Putamen (tissue), 1 donor: ENCODE results near the gene VDR.

Experiments
- DNase-seq: peaks from one replicate; pipeline ENCODE4 v3.0.0-alpha.2; 2016; ENCODE audit warnings: low spot score

The VDR gene

GRCh38 chr12:47894068-47894467 lies 10.7 kb downstream of the VDR start:
- no peak for DNase-seq

GRCh38 chr12:47892819-47893218 lies 12.0 kb downstream of the VDR start:
- no peak for DNase-seq

GRCh38 chr12:47891356-47891755 lies 13.4 kb downstream of the VDR start:
- no peak for DNase-seq

GRCh38 chr12:47889040-47889439 lies 15.8 kb downstream of the VDR start:
- DNase-seq = no peak

- no peak for DNase-seq
These were observed 16.5 kb downstream of the VDR start for GRCh38 chr12:47888153-47888819.

GRCh38 chr12:47887529-47887928 lies 17.3 kb downstream of the VDR start:
- no peak for DNase-seq

- no peak for DNase-seq
These were observed 18.1 kb downstream of the VDR start for GRCh38 chr12:47886510-47887240.

GRCh38 chr12:47885566-47885965 lies 19.2 kb downstream of the VDR start:
- DNase-seq = no peak

GRCh38 chr12:47885012-47885501 lies 19.7 kb downstream of the VDR start:
- no peak for DNase-seq

GRCh38 chr12:47884501-47884900 lies 20.3 kb downstream of the VDR start:
- no peak for DNase-seq

- no peak for DNase-seq
These were observed 21.1 kb downstream of the VDR start for GRCh38 chr12:47883663-47884195.

GRCh38 chr12:47882781-47883546 lies 21.8 kb downstream of the VDR start:
- DNase-seq = no peak

GRCh38 chr12:47881826-47882427 lies 22.9 kb downstream of the VDR start:
- no peak for DNase-seq

- DNase-seq = no peak
These were observed 23.7 kb downstream of the VDR start for GRCh38 chr12:47881051-47881450.

- DNase-seq = no peak
These were observed 25.8 kb downstream of the VDR start for GRCh38 chr12:47878918-47879481.

GRCh38 chr12:47878293-47878917 lies 26.4 kb downstream of the VDR start:
- no peak for DNase-seq

- no peak for DNase-seq
These were observed 27.7 kb downstream of the VDR start for GRCh38 chr12:47877081-47877480.

GRCh38 chr12:47876440-47876960 lies 28.3 kb downstream of the VDR start:
- no peak for DNase-seq

- no peak for DNase-seq
These were observed 28.9 kb downstream of the VDR start for GRCh38 chr12:47875746-47876439.

- no peak for DNase-seq
These were observed 30.5 kb downstream of the VDR start for GRCh38 chr12:47874316-47874715.
